SK-N-MC (cell line): Measurements from ENCODE around the gene CA10.

Source experiments
- EZH2 ChIP-seq: fragments of 200-600 bp; sonication (generic); IDR thresholded peaks from one replicate; pipeline ENCODE4 v1.6.1; 2017; ENCODE audit warnings: antibody characterized with exemption
- POLR2AphosphoS5 ChIP-seq: IDR thresholded peaks from 2 replicates; pipeline ENCODE4 v1.6.1; 2012; ENCODE audit warnings: mild to moderate bottlenecking, low read depth, low read length, borderline replicate concordance

- TF ChIP-seq POLR2AphosphoS5 (no peak), EZH2 (no peak)
Measured at GRCh38 chr17:51768706-51769105, 389.8 kb downstream of the CA10 start.
